K562 (cell line): ENCODE data around the gene PHYKPL. TPM values are rescaled to one million over a fixed set of nuclear protein-coding genes. Genes with fewer than 3 reads are reported as not detected.

Experiments
- EP400 ChIP-seq: fragments of 450-650 bp; IDR thresholded peaks from 2 replicates; pipeline ENCODE4 v1.6.1; 2017; ENCODE audit warnings: antibody characterized with exemption, mild to moderate bottlenecking, moderate library complexity
- FOXM1 ChIP-seq, 2 experiments: fragments of 450-650 bp in 1 of 2; sonication (generic) in 1 of 2; formaldehyde crosslinking in 1 of 2; IDR thresholded peaks; 2 replicates each; pipeline versions ENCODE4 v1.6.1 to v1.9.0; 2017 to 2022; ENCODE audit warnings: low read depth in 2 of 2, mild to moderate bottlenecking in 2 of 2, missing genetic modification reagents in 1 of 2, moderate library complexity in 1 of 2
- HLTF ChIP-seq: fragments of 450-650 bp; IDR thresholded peaks from 2 replicates; pipeline ENCODE4 v1.6.1; 2016
- LARP7 ChIP-seq: fragments of 450-650 bp; IDR thresholded peaks from 2 replicates; pipeline ENCODE4 v1.6.1; 2016
- MIER1 ChIP-seq: fragments of 450-650 bp; IDR thresholded peaks from 2 replicates; pipeline ENCODE4 v1.6.1; 2016; ENCODE audit warnings: antibody characterized with exemption, mild to moderate bottlenecking, low read depth
- NBN ChIP-seq: fragments of 450-650 bp; IDR thresholded peaks from 2 replicates; pipeline ENCODE4 v1.6.1; 2016; ENCODE audit warnings: low read depth, mild to moderate bottlenecking
- SIRT6 ChIP-seq: IDR thresholded peaks from one replicate; pipeline ENCODE4 v1.6.1; 2012; ENCODE audit warnings: low read depth, mild to moderate bottlenecking, control low read depth, inconsistent platforms, low read length, moderate library complexity
- SMARCA4 ChIP-seq: fragments of 450-650 bp; IDR thresholded peaks from 2 replicates; pipeline ENCODE4 v1.6.1; 2016
- SMARCA5 ChIP-seq: fragments of 450-650 bp; IDR thresholded peaks from 2 replicates; pipeline ENCODE4 v1.6.1; 2016
- SPI1 ChIP-seq: IDR thresholded peaks from 2 replicates; pipeline ENCODE4 v1.6.1; 2011; ENCODE audit warnings: low read depth, low read length, control low read depth, borderline replicate concordance
- ZBTB7A ChIP-seq: IDR thresholded peaks from 2 replicates; pipeline ENCODE4 v1.6.1; 2011; ENCODE audit warnings: low read depth, mild to moderate bottlenecking, low read length, moderate library complexity, borderline replicate concordance; ENCODE audit not compliant: control insufficient read depth
- ZNF12 ChIP-seq: sonication (generic); formaldehyde crosslinking; IDR thresholded peaks from 2 replicates; pipeline ENCODE4 v1.4.0; 2020; ENCODE audit warnings: mild to moderate bottlenecking, missing genetic modification reagents
- ZNF695 ChIP-seq: fragments of 450-650 bp; formaldehyde crosslinking; IDR thresholded peaks from 2 replicates; pipeline ENCODE4 v1.4.0; 2020; ENCODE audit warnings: mild to moderate bottlenecking, moderate library complexity
- polyA plus RNA-seq, 8 experiments: library from polyadenylated mRNA; depleted of rRNA in 4 of 8; stranded (reverse) in 5 of 8; unstranded in 3 of 8; fragments of >200 nt; fragmentation: Nextera tagmentation in 2 of 8; fragmentation: Illumina TruSeq in 1 of 8; extraction: Ambion mirVana in 2 of 8; extraction: Trizol in 1 of 8; gene quantifications; 2 replicates each; pipeline versions ENCODE4 v1.2.1 to v1.2.3, GENCODE V29; 2011 to 2014; ENCODE audit warnings: inconsistent platforms in 1 of 8, missing spikeins in 1 of 8
- total RNA-seq, 7 experiments: library from RNA; depleted of rRNA in 6 of 7; stranded (reverse); fragments of >200 nt in 6 of 7; fragmentation: Illumina TruSeq in 2 of 7; extraction: Trizol in 2 of 7; gene quantifications; 2 replicates each; pipeline versions ENCODE4 v1.2.1 to v1.2.3, GENCODE V29; 2011 to 2021; ENCODE audit warnings: low replicate concordance in 1 of 7
- TF ChIP-seq, protein P1 (sequence below): sonication (generic); formaldehyde crosslinking; IDR thresholded peaks from 2 replicates; pipeline ENCODE4 v1.8.0; 2022; ENCODE audit warnings: mild to moderate bottlenecking, missing genetic modification reagents
- TF ChIP-seq, protein P2 (sequence below), 2 experiments: fragments of 450-650 bp; IDR thresholded peaks; 2 replicates each; pipeline ENCODE4 v1.6.1; 2018; ENCODE audit warnings: mild to moderate bottlenecking in 2 of 2, low read depth in 1 of 2; ENCODE audit not compliant: partially characterized antibody in 2 of 2
- TF ChIP-seq, protein P3 (sequence below), 3 experiments: fragments of 200-800 bp in 1 of 3; fragments of 250-450 bp in 1 of 3; fragments of 450-650 bp in 1 of 3; sonication (Bioruptor Pico) in 1 of 3; sonication (Bioruptor generic) in 1 of 3; formaldehyde crosslinking in 1 of 3; IDR thresholded peaks; 2 replicates each; pipeline versions ENCODE4 v1.6.1 to v1.8.0; 2016 to 2022; ENCODE audit warnings: mild to moderate bottlenecking in 2 of 3, missing genetic modification characterization in 2 of 3, missing compliant biosample characterization in 1 of 3, moderate library complexity in 1 of 3

The PHYKPL gene
- total and polyA plus RNA-seq, 9 of the 15 experiments (the other 6 are each of a cell fraction or from before 2014, with no cell fraction given) = 4.7 to 34.7 (median 18.6) TPM

DNA sequence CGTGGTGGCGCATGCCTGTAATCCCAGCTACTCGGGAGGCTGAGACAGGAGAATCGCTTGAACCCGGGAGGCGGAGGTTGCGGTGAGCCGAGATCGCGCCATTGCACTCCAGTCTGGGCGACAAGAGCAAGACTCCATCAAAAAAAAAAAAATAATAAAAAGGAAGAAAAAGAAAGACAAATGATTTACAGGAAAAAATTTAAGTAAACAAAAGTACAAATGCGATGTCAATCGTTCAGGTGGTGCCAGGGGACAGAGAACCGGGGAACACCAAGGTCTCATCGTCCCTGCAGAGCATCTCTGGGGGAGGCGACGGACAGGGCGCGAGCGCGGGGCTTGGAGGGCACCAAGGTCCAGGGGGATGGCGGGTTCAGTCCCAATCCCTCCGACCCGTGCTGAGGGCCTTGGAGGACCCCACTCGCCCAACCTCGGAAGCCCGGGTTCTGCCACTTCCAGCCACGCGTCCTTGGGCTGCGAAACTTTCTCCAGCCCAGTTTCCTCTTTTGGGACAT lies 28.9 kb downstream of the PHYKPL start (continued):
- no peak for TF ChIP-seq ZNF12 (CRISPR knock-in tag)
- TF ChIP-seq EP400 = no peak
- peak; percentile 47; the same call in 1 of the 2 replicates for TF ChIP-seq HLTF
- TF ChIP-seq MIER1 = 0 out of 2 replicates have a peak, but pooled peaks have one; percentile 53
- peak; percentile 24; the same call in 1 of the 2 replicates for TF ChIP-seq SMARCA4
- TF ChIP-seq, protein P1, sequence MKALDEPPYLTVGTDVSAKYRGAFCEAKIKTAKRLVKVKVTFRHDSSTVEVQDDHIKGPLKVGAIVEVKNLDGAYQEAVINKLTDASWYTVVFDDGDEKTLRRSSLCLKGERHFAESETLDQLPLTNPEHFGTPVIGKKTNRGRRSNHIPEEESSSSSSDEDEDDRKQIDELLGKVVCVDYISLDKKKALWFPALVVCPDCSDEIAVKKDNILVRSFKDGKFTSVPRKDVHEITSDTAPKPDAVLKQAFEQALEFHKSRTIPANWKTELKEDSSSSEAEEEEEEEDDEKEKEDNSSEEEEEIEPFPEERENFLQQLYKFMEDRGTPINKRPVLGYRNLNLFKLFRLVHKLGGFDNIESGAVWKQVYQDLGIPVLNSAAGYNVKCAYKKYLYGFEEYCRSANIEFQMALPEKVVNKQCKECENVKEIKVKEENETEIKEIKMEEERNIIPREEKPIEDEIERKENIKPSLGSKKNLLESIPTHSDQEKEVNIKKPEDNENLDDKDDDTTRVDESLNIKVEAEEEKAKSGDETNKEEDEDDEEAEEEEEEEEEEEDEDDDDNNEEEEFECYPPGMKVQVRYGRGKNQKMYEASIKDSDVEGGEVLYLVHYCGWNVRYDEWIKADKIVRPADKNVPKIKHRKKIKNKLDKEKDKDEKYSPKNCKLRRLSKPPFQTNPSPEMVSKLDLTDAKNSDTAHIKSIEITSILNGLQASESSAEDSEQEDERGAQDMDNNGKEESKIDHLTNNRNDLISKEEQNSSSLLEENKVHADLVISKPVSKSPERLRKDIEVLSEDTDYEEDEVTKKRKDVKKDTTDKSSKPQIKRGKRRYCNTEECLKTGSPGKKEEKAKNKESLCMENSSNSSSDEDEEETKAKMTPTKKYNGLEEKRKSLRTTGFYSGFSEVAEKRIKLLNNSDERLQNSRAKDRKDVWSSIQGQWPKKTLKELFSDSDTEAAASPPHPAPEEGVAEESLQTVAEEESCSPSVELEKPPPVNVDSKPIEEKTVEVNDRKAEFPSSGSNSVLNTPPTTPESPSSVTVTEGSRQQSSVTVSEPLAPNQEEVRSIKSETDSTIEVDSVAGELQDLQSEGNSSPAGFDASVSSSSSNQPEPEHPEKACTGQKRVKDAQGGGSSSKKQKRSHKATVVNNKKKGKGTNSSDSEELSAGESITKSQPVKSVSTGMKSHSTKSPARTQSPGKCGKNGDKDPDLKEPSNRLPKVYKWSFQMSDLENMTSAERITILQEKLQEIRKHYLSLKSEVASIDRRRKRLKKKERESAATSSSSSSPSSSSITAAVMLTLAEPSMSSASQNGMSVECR (CRISPR knock-in tag) = no peak
- no peak for TF ChIP-seq FOXM1 (IDR thresholded peaks at IDR 0.05; ENCODE audit: low read depth)
- peak; percentile 4; the same call in 1 of the 2 replicates for TF ChIP-seq FOXM1 (CRISPR knock-in tag; IDR thresholded peaks at IDR 0.05; ENCODE audit: low read depth)
- TF ChIP-seq NBN = 0 out of 2 replicates have a peak, but pooled peaks have one; percentile 15
- TF ChIP-seq SIRT6 = no peak
- no peak for TF ChIP-seq ZNF695 (CRISPR knock-in tag)
- TF ChIP-seq, protein P2, sequence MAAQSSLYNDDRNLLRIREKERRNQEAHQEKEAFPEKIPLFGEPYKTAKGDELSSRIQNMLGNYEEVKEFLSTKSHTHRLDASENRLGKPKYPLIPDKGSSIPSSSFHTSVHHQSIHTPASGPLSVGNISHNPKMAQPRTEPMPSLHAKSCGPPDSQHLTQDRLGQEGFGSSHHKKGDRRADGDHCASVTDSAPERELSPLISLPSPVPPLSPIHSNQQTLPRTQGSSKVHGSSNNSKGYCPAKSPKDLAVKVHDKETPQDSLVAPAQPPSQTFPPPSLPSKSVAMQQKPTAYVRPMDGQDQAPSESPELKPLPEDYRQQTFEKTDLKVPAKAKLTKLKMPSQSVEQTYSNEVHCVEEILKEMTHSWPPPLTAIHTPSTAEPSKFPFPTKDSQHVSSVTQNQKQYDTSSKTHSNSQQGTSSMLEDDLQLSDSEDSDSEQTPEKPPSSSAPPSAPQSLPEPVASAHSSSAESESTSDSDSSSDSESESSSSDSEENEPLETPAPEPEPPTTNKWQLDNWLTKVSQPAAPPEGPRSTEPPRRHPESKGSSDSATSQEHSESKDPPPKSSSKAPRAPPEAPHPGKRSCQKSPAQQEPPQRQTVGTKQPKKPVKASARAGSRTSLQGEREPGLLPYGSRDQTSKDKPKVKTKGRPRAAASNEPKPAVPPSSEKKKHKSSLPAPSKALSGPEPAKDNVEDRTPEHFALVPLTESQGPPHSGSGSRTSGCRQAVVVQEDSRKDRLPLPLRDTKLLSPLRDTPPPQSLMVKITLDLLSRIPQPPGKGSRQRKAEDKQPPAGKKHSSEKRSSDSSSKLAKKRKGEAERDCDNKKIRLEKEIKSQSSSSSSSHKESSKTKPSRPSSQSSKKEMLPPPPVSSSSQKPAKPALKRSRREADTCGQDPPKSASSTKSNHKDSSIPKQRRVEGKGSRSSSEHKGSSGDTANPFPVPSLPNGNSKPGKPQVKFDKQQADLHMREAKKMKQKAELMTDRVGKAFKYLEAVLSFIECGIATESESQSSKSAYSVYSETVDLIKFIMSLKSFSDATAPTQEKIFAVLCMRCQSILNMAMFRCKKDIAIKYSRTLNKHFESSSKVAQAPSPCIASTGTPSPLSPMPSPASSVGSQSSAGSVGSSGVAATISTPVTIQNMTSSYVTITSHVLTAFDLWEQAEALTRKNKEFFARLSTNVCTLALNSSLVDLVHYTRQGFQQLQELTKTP (IDR thresholded peaks at IDR 0.05; ENCODE audit: low read depth in 1 of 2, partially characterized antibody in 2 of 2) = peak in 1 of 2 experiments; percentile 30
- peak; percentile 55; the same call in 1 of the 2 replicates for TF ChIP-seq LARP7
- TF ChIP-seq, protein P3, sequence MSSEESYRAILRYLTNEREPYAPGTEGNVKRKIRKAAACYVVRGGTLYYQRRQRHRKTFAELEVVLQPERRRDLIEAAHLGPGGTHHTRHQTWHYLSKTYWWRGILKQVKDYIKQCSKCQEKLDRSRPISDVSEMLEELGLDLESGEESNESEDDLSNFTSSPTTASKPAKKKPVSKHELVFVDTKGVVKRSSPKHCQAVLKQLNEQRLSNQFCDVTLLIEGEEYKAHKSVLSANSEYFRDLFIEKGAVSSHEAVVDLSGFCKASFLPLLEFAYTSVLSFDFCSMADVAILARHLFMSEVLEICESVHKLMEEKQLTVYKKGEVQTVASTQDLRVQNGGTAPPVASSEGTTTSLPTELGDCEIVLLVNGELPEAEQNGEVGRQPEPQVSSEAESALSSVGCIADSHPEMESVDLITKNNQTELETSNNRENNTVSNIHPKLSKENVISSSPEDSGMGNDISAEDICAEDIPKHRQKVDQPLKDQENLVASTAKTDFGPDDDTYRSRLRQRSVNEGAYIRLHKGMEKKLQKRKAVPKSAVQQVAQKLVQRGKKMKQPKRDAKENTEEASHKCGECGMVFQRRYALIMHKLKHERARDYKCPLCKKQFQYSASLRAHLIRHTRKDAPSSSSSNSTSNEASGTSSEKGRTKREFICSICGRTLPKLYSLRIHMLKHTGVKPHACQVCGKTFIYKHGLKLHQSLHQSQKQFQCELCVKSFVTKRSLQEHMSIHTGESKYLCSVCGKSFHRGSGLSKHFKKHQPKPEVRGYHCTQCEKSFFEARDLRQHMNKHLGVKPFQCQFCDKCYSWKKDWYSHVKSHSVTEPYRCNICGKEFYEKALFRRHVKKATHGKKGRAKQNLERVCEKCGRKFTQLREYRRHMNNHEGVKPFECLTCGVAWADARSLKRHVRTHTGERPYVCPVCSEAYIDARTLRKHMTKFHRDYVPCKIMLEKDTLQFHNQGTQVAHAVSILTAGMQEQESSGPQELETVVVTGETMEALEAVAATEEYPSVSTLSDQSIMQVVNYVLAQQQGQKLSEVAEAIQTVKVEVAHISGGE (CRISPR knock-in tag; IDR thresholded peaks at IDR 0.05) = peak in 1 of 3 experiments; percentile 56; a peak in 1 of 6 replicates
- peak; percentile 58; the same call in 1 of the 2 replicates for TF ChIP-seq SMARCA5
- TF ChIP-seq SPI1 = peak; percentile 33; the same call in 1 of the 2 replicates
- peak; percentile 9; the same call in 1 of the 2 replicates for TF ChIP-seq ZBTB7A
